ENCODE results near the gene KCTD18.

The KCTD18 gene

GRCh38 chr2:200454927-200455801 is 54.7 kb downstream of the KCTD18 start:
- no peak for DNase-seq (ENCODE audit: low read depth)

GRCh38 chr2:200453853-200454534 is 55.9 kb downstream of the KCTD18 start:
- DNase-seq (ENCODE audit: low read depth) = no peak

GRCh38 chr2:200453142-200453852 is 56.6 kb downstream of the KCTD18 start:
- no peak for DNase-seq (ENCODE audit: low read depth)

GRCh38 chr2:200452377-200452776 is 57.5 kb downstream of the KCTD18 start:
- no peak for DNase-seq (ENCODE audit: low read depth)

GRCh38 chr2:200451511-200451910 is 58.4 kb downstream of the KCTD18 start:
- DNase-seq (ENCODE audit: low read depth) = no peak

- DNase-seq (ENCODE audit: low read depth) = no peak
These were observed 59.6 kb downstream of the KCTD18 start for GRCh38 chr2:200450288-200450687.

GRCh38 chr2:200449149-200449548 is 60.7 kb downstream of the KCTD18 start:
- DNase-seq (ENCODE audit: low read depth) = no peak

GRCh38 chr2:200448455-200448854 is 61.4 kb downstream of the KCTD18 start:
- no peak for DNase-seq (ENCODE audit: low read depth)

- DNase-seq (ENCODE audit: low read depth) = no peak
These were observed 62.6 kb downstream of the KCTD18 start for GRCh38 chr2:200447139-200447855.

- DNase-seq (ENCODE audit: low read depth) = no peak
These were observed 63.3 kb downstream of the KCTD18 start for GRCh38 chr2:200446612-200447011.

- no peak for DNase-seq (ENCODE audit: low read depth)
These were observed 64.6 kb downstream of the KCTD18 start for GRCh38 chr2:200445284-200445683.

- no peak for DNase-seq (ENCODE audit: low read depth)
These were observed 65.3 kb downstream of the KCTD18 start for GRCh38 chr2:200444530-200444929.

- no peak for DNase-seq (ENCODE audit: low read depth)
These were observed 66.0 kb downstream of the KCTD18 start for GRCh38 chr2:200443916-200444315.

GRCh38 chr2:200443376-200443775 is 66.5 kb downstream of the KCTD18 start:
- DNase-seq (ENCODE audit: low read depth) = no peak

GRCh38 chr2:200442471-200442870 is 67.4 kb downstream of the KCTD18 start:
- DNase-seq (ENCODE audit: low read depth) = no peak

- DNase-seq (ENCODE audit: low read depth) = no peak
These were observed 69.9 kb downstream of the KCTD18 start for GRCh38 chr2:200439981-200440380.

Measured in stimulated activated CD8-positive, alpha-beta memory T cell treated with anti-CD3 and anti-CD28 coated beads, Interleukin-15, amount 100 ng/mL, for 24 hours (primary cell).